ENCODE results near the gene BMAL1. TPM values are rescaled to one million over a fixed set of nuclear protein-coding genes. Genes with fewer than 3 reads are reported as not detected.

BMAL1 gene
- polyA plus RNA-seq, 3 donors: 10.2 to 43.4 (median 11.5) TPM

- H3K4me3 Mint-ChIP-seq: no peak overlapping the region
- Histone ChIP-seq H3K79me2 (ENCODE audit: insufficient read depth, low read length) (peaks cover 86% of the 10 kb centered on the region), H3K36me3 (replicated peaks in 1 of 2; ENCODE audit: control insufficient read depth in 1 of 2, insufficient read depth in 2 of 2, low read length in 2 of 2) (peaks cover 7 to 60% of the 10 kb centered on the region in 2 donors), H3K4me3 (replicated peaks in 1 of 3; ENCODE audit: low read depth in 2 of 3, low read length in 3 of 3) (no peak overlapping the region), H3K9me3 (replicated peaks in 1 of 2; ENCODE audit: control insufficient read depth in 1 of 2, insufficient read depth in 1 of 2, low read length in 2 of 2) (no peaks in the 10 kb centered on the region), H4K20me1 (ENCODE audit: insufficient read depth, low read length) (peaks cover 100% of the 10 kb centered on the region), H3K27ac (ENCODE audit: low read depth in 1 of 2, low read length in 2 of 2) (no peak overlapping the region), H2AFZ (ENCODE audit: insufficient read depth, low read depth, low read length, poor library complexity, severe bottlenecking) (no peak overlapping the region), H3K4me1 (ENCODE audit: control insufficient read depth in 1 of 2, insufficient read depth in 2 of 2, low read length in 2 of 2) (peaks cover 9 to 13% of the 10 kb centered on the region in 2 donors), H3K4me2 (replicated peaks; ENCODE audit: extremely low read depth, low read length, poor library complexity, severe bottlenecking) (no peak overlapping the region), H3K9ac (ENCODE audit: insufficient read depth, low read length, poor library complexity, severe bottlenecking) (no peak overlapping the region), H3K27me3 (ENCODE audit: control insufficient read depth in 2 of 2, insufficient read depth in 2 of 2, low read length in 2 of 2) (no peaks in the 10 kb centered on the region)
- peaks cover 42 to 46% of the 10 kb centered on the region in 2 donors for H3K36me3 Mint-ChIP-seq
- H3K9me3 Mint-ChIP-seq: no peaks in the 10 kb centered on the region
- intact Hi-C loops (cut with micrococcal nuclease): no loop called here
- H3K27me3 Mint-ChIP-seq (ENCODE audit: low read depth in 3 of 3): no peaks in the 10 kb centered on the region
- peaks cover 9% of the 10 kb centered on the region for H3K4me1 Mint-ChIP-seq
- H3K27ac Mint-ChIP-seq: peak overlapping the region in 1 of 7 donors; percentile 36
- no peak for DNase-seq
- no peak for TF ChIP-seq CTCF (IDR thresholded peaks at IDR 0.05)
- 100% methylated on average over 4 of the region's 6 CpGs for WGBS (ENCODE audit: insufficient coverage)
These were observed 32.9 kb downstream of the BMAL1 start for GRCh38 chr11:13310443-13310842.

- H3K27ac Mint-ChIP-seq: no peak overlapping the region
- H3K4me3 Mint-ChIP-seq: no peak overlapping the region
- H3K9ac ChIP-seq (ENCODE audit: insufficient read depth, low read length, poor library complexity, severe bottlenecking): no peak overlapping the region
- WGBS (ENCODE audit: insufficient coverage): no CpG with 5 or more reads among the region's 3 CpGs
- no peaks in the 10 kb centered on the region for H3K27me3 Mint-ChIP-seq (ENCODE audit: low read depth in 3 of 3)
- intact Hi-C loops (cut with micrococcal nuclease): no loop called here
- no peak overlapping the region for H3K27ac ChIP-seq (ENCODE audit: low read depth in 1 of 2, low read length in 2 of 2)
- H3K4me1 ChIP-seq (ENCODE audit: control insufficient read depth in 1 of 2, insufficient read depth in 2 of 2, low read length in 2 of 2): peaks cover 5 to 7% of the 10 kb centered on the region in 2 donors
- H3K9me3 ChIP-seq (replicated peaks in 1 of 2; ENCODE audit: control insufficient read depth in 1 of 2, insufficient read depth in 1 of 2, low read length in 2 of 2): no peaks in the 10 kb centered on the region
- H2AFZ ChIP-seq (ENCODE audit: insufficient read depth, low read depth, low read length, poor library complexity, severe bottlenecking): no peak overlapping the region
- peaks cover 7 to 67% of the 10 kb centered on the region in 2 donors for H3K36me3 ChIP-seq (replicated peaks in 1 of 2; ENCODE audit: control insufficient read depth in 1 of 2, insufficient read depth in 2 of 2, low read length in 2 of 2)
- TF ChIP-seq CTCF (IDR thresholded peaks at IDR 0.05): no peak
- no peak for DNase-seq
- no peak overlapping the region for H3K4me3 ChIP-seq (replicated peaks in 1 of 3; ENCODE audit: low read depth in 2 of 3, low read length in 3 of 3)
- H3K4me1 Mint-ChIP-seq: peaks cover 17% of the 10 kb centered on the region
- H4K20me1 ChIP-seq (ENCODE audit: insufficient read depth, low read length): peaks cover 100% of the 10 kb centered on the region
- peaks cover 86% of the 10 kb centered on the region for H3K79me2 ChIP-seq (ENCODE audit: insufficient read depth, low read length)
- peaks cover 45 to 52% of the 10 kb centered on the region in 2 donors for H3K36me3 Mint-ChIP-seq
- no peaks in the 10 kb centered on the region for H3K9me3 Mint-ChIP-seq
- H3K4me2 ChIP-seq (replicated peaks; ENCODE audit: extremely low read depth, low read length, poor library complexity, severe bottlenecking): no peak overlapping the region
- H3K27me3 ChIP-seq (ENCODE audit: control insufficient read depth in 2 of 2, insufficient read depth in 2 of 2, low read length in 2 of 2): no peaks in the 10 kb centered on the region
These were observed 34.0 kb downstream of the BMAL1 start for GRCh38 chr11:13311570-13311969.

Data from CD14-positive monocyte (primary cell).